HepG2 (cell line): Measurements from ENCODE around the gene PFAS. TPM values are rescaled to one million over a fixed set of nuclear protein-coding genes. Genes with fewer than 3 reads are reported as not detected.
A peak's percentile ranks its signal among the peaks of the same experiment; 100 is the strongest.

Experiments used
- AGO2 ChIP-seq: fragments of 200-400 bp; formaldehyde crosslinking; optimal IDR thresholded peaks from 2 replicates; pipeline ENCODE3; 2017; ENCODE audit warnings: mild to moderate bottlenecking, low read depth, low read length, moderate library complexity
- ATF1 ChIP-seq: IDR thresholded peaks from 2 replicates; pipeline ENCODE4 v1.6.1; 2016; ENCODE audit warnings: mild to moderate bottlenecking, control low read depth
- E2F2 ChIP-seq: sonication (generic); formaldehyde crosslinking; IDR thresholded peaks from 2 replicates; pipeline ENCODE4 v1.4.0; 2020; ENCODE audit warnings: missing genetic modification reagents, borderline replicate concordance
- FOXK1 ChIP-seq: sonication (generic); formaldehyde crosslinking; IDR thresholded peaks from 2 replicates; pipeline ENCODE4 v1.4.0; 2020; ENCODE audit warnings: low read depth, missing genetic modification reagents, borderline replicate concordance
- GTF2F1 ChIP-seq: fragments of 150-350 bp; IDR thresholded peaks from 2 replicates; pipeline ENCODE4 v1.6.1; 2014; ENCODE audit warnings: low read length
- HMG20B ChIP-seq: conservative IDR thresholded peaks from 2 replicates; pipeline ENCODE4 v1.6.1; 2016; ENCODE audit warnings: missing genetic modification reagents, missing compliant biosample characterization
- HNRNPUL1 ChIP-seq: fragments of 200-400 bp; formaldehyde crosslinking; IDR thresholded peaks from 2 replicates; pipeline ENCODE4 v1.6.1; 2017; ENCODE audit warnings: low read depth, mild to moderate bottlenecking, low read length, moderate library complexity
- KLF16 ChIP-seq, 2 experiments: sonication (generic) in 1 of 2; formaldehyde crosslinking in 1 of 2; IDR thresholded peaks; 2 replicates each; pipeline versions ENCODE4 v1.6.1 to v1.8.0; 2016 to 2023; ENCODE audit warnings: missing genetic modification reagents in 2 of 2, missing compliant biosample characterization in 1 of 2
- NCOR1 ChIP-seq: fragments of 200-600 bp; sonication (generic); IDR thresholded peaks from 2 replicates; pipeline ENCODE4 v1.7.0; 2017; ENCODE audit warnings: antibody characterized with exemption, low read length, borderline replicate concordance
- PAXIP1 ChIP-seq: sonication (generic); formaldehyde crosslinking; conservative IDR thresholded peaks from 2 replicates; pipeline ENCODE4 v1.4.0; 2020; ENCODE audit warnings: mild to moderate bottlenecking, missing genetic modification reagents, moderate library complexity
- RNF2 ChIP-seq: fragments of 450-650 bp; conservative IDR thresholded peaks from 2 replicates; pipeline ENCODE4 v1.6.1; 2016; ENCODE audit warnings: low read depth
- SATB2 ChIP-seq: sonication (generic); formaldehyde crosslinking; IDR thresholded peaks from 2 replicates; pipeline ENCODE4 v1.5.0; 2020; ENCODE audit warnings: missing genetic modification reagents
- SIN3A ChIP-seq: IDR thresholded peaks from 2 replicates; pipeline ENCODE4 v1.6.1; 2011; ENCODE audit warnings: low read depth, mild to moderate bottlenecking, control low read depth, low read length, borderline replicate concordance
- TGIF2 ChIP-seq: IDR thresholded peaks from 2 replicates; pipeline ENCODE4 v1.6.1; 2016; ENCODE audit warnings: control low read depth, missing compliant biosample characterization
- ZBTB26 ChIP-seq: IDR thresholded peaks from 2 replicates; pipeline ENCODE4 v1.6.1; 2016; ENCODE audit warnings: missing compliant biosample characterization, missing genetic modification reagents, borderline replicate concordance
- ZBTB3 ChIP-seq: sonication (generic); formaldehyde crosslinking; IDR thresholded peaks from 2 replicates; pipeline ENCODE4 v1.4.0; 2020; ENCODE audit warnings: low read depth, mild to moderate bottlenecking, moderate library complexity, missing genetic modification reagents, borderline replicate concordance
- ZNF10 ChIP-seq: sonication (generic); formaldehyde crosslinking; IDR thresholded peaks from 2 replicates; pipeline ENCODE4 v1.4.0; 2020; ENCODE audit warnings: mild to moderate bottlenecking, low read depth, missing genetic modification reagents, borderline replicate concordance
- ZNF17 ChIP-seq: sonication (generic); formaldehyde crosslinking; IDR thresholded peaks from 2 replicates; pipeline ENCODE4 v1.5.0; 2020; ENCODE audit warnings: mild to moderate bottlenecking, missing genetic modification reagents
- ZNF432 ChIP-seq: sonication (generic); formaldehyde crosslinking; IDR thresholded peaks from 2 replicates; pipeline ENCODE4 v1.5.0; 2020; ENCODE audit warnings: missing genetic modification reagents, mild to moderate bottlenecking, borderline replicate concordance
- ZNF557 ChIP-seq: sonication (generic); formaldehyde crosslinking; IDR thresholded peaks from 2 replicates; pipeline ENCODE4 v1.4.0; 2020; ENCODE audit warnings: missing genetic modification reagents
- ZNF660 ChIP-seq: sonication (generic); formaldehyde crosslinking; IDR thresholded peaks from 2 replicates; pipeline ENCODE4 v1.5.1; 2020; ENCODE audit warnings: mild to moderate bottlenecking, low read depth, missing genetic modification reagents, borderline replicate concordance
- ZNF790 ChIP-seq: sonication (generic); formaldehyde crosslinking; IDR thresholded peaks from 2 replicates; pipeline ENCODE4 v1.8.0; 2022; ENCODE audit warnings: missing genetic modification reagents, mild to moderate bottlenecking, borderline replicate concordance
- ZNF792 ChIP-seq: IDR thresholded peaks from 2 replicates; pipeline ENCODE4 v1.6.1; 2016
- polyA plus RNA-seq, 8 experiments: library from polyadenylated mRNA; depleted of rRNA in 3 of 8; stranded (reverse) in 7 of 8; unstranded in 1 of 8; fragments of >200 nt; fragmentation: Illumina TruSeq in 4 of 8; extraction: Trizol in 4 of 8; gene quantifications; 2 replicates each; pipeline versions ENCODE4 v1.2.1 to v1.2.3, GENCODE V29; 2011 to 2016; ENCODE audit warnings: low read depth in 4 of 8, missing spikeins in 1 of 8, mixed read lengths in 1 of 8; ENCODE audit not compliant: insufficient read depth in 1 of 8
- total RNA-seq, 5 experiments: library from RNA; depleted of rRNA; stranded (reverse); fragments of >200 nt; fragmentation: Illumina TruSeq; extraction: Trizol; gene quantifications; 2 replicates each; pipeline ENCODE4 v1.2.3, GENCODE V29; 2016; ENCODE audit warnings: low read depth in 1 of 5

PFAS gene
- total and polyA plus RNA-seq, 2 of the 13 experiments (the other 11 are each of a cell fraction or from before 2014, with no cell fraction given): 49.4 to 58.2 TPM

- TF ChIP-seq PAXIP1 (CRISPR knock-in tag) (no peak), HNRNPUL1 (no peak), GTF2F1 (no peak), ZBTB26 (CRISPR knock-in tag) (peak; percentile 55; the same call in 1 of the 2 replicates), ZNF660 (CRISPR knock-in tag) (no peak), ZNF17 (CRISPR knock-in tag) (peak; percentile 56; the same call in 1 of the 2 replicates), RNF2 (no peak), KLF16 (CRISPR knock-in tag; IDR thresholded peaks at IDR 0.05) (no peak), SATB2 (CRISPR knock-in tag) (no peak; the same call in 1 of the 2 replicates), E2F2 (CRISPR knock-in tag) (no peak), TGIF2 (CRISPR knock-in tag) (peak; percentile 42; the same call in 1 of the 2 replicates), AGO2 (no peak), NCOR1 (peak; percentile 21; the same call in 1 of the 2 replicates), FOXK1 (peak; percentile 82; the same call in 1 of the 2 replicates), ZNF432 (CRISPR knock-in tag) (no peak), SIN3A (no peak), ZNF557 (CRISPR knock-in tag) (0 out of 2 replicates have a peak, but pooled peaks have one; percentile 64), ZNF792 (CRISPR knock-in tag) (no peak; the same call in 1 of the 2 replicates), ZBTB3 (0 out of 2 replicates have a peak, but pooled peaks have one; percentile 25), HMG20B (CRISPR knock-in tag) (no peak; the same call in 1 of the 2 replicates), ZNF10 (CRISPR knock-in tag) (no peak), ATF1 (no peak), ZNF790 (no peak)
Observed at GRCh38 chr17:8221663-8222379, 27.3 kb upstream of the PFAS start (continued).
